Measurements from ENCODE around the gene BCL11B.
A peak's percentile ranks its signal among the peaks of the same experiment; 100 is the strongest.
"Not testable (repeated sequence)": the region's sequence is repeated elsewhere in the genome, so short reads cannot be mapped to it uniquely, and the experiment has no call there.

BCL11B gene

GRCh38 chr14:99239661-99240092 is 32.3 kb downstream of the BCL11B start:
- no peak for DNase-seq (ENCODE audit: low spot score)

- no peak for DNase-seq (ENCODE audit: low spot score)
These were observed 33.8 kb downstream of the BCL11B start for GRCh38 chr14:99238216-99238615.

GRCh38 chr14:99237288-99237687 is 34.7 kb downstream of the BCL11B start:
- no peak for DNase-seq (ENCODE audit: low spot score)

- no peak for DNase-seq (ENCODE audit: low spot score)
These were observed 35.4 kb downstream of the BCL11B start for GRCh38 chr14:99236386-99237138.

GRCh38 chr14:99235582-99236320 is 36.2 kb downstream of the BCL11B start:
- DNase-seq (ENCODE audit: low spot score), result no peak

- DNase-seq (ENCODE audit: low spot score), result peak; percentile 50
These were observed 36.9 kb downstream of the BCL11B start for GRCh38 chr14:99234961-99235571.

GRCh38 chr14:99234355-99234754 is 37.6 kb downstream of the BCL11B start:
- no peak for DNase-seq (ENCODE audit: low spot score)

- no peak for DNase-seq (ENCODE audit: low spot score)
These were observed 38.6 kb downstream of the BCL11B start for GRCh38 chr14:99233222-99234035.

GRCh38 chr14:99232714-99233214 is 39.2 kb downstream of the BCL11B start:
- no peak for DNase-seq (ENCODE audit: low spot score)

- DNase-seq (ENCODE audit: low spot score), result no peak
These were observed 39.9 kb downstream of the BCL11B start for GRCh38 chr14:99231850-99232713.

GRCh38 chr14:99231161-99231849 is 40.7 kb downstream of the BCL11B start:
- no peak for DNase-seq (ENCODE audit: low spot score)

GRCh38 chr14:99230208-99231151 is 41.5 kb downstream of the BCL11B start:
- DNase-seq (ENCODE audit: low spot score), result no peak

- no peak for DNase-seq (ENCODE audit: low spot score)
These were observed 42.3 kb downstream of the BCL11B start for GRCh38 chr14:99229654-99230207.

GRCh38 chr14:99228760-99229159 is 43.2 kb downstream of the BCL11B start:
- DNase-seq (ENCODE audit: low spot score), result not testable (repeated sequence)

GRCh38 chr14:99226687-99227086 is 45.3 kb downstream of the BCL11B start:
- no peak for DNase-seq (ENCODE audit: low spot score)

- no peak for DNase-seq (ENCODE audit: low spot score)
These were observed 46.4 kb downstream of the BCL11B start for GRCh38 chr14:99225436-99226203.

- DNase-seq (ENCODE audit: low spot score), result no peak
These were observed 47.0 kb downstream of the BCL11B start for GRCh38 chr14:99224948-99225347.

All from putamen (tissue), 1 donor.